Activated naive CD4-positive, alpha-beta T cell treated with anti-CD3 and anti-CD28 coated beads for 36 hours (primary cell): ENCODE measurements around the gene EHBP1L1. TPM values are rescaled to one million over a fixed set of nuclear protein-coding genes. Genes with fewer than 3 reads are reported as not detected.
A peak's percentile ranks its signal among the peaks of the same experiment; 100 is the strongest.
"Not testable (repeated sequence)": the region's sequence is repeated elsewhere in the genome, so short reads cannot be mapped to it uniquely, and the experiment has no call there.

Source experiments
- CTCF ChIA-PET: fragments of 350-600 bp; sonication (Branson Sonifier 250); formaldehyde crosslinking; loops from one replicate; lab custom pipeline; 2021; ENCODE audit warnings: antibody characterized with exemption; lab: Charles Lee
- DNase-seq: peaks from one replicate; pipeline ENCODE4 v3.0.0-alpha.2; 2020
- H3K27ac Mint-ChIP-seq: one replicate; pipeline ENCODE4 v1.8.0; 2021; ENCODE audit warnings: mild to moderate bottlenecking, mixed read lengths
- H3K27me3 Mint-ChIP-seq: one replicate; pipeline ENCODE4 v1.8.0; 2021; ENCODE audit warnings: low read depth, mixed read lengths
- H3K36me3 Mint-ChIP-seq: one replicate; pipeline ENCODE4 v1.8.0; 2021; ENCODE audit warnings: low read depth, mixed read lengths
- H3K4me1 Mint-ChIP-seq: one replicate; pipeline ENCODE4 v1.8.0; 2021; ENCODE audit warnings: low read depth, mixed read lengths
- H3K4me3 Mint-ChIP-seq: one replicate; pipeline ENCODE4 v1.8.0; 2021; ENCODE audit warnings: mild to moderate bottlenecking, moderate library complexity, mixed read lengths
- H3K9me3 Mint-ChIP-seq: one replicate; pipeline ENCODE4 v1.8.0; 2021; ENCODE audit warnings: mixed read lengths
- intact Hi-C: fragments of 100-400 bp; cut with micrococcal nuclease; formaldehyde crosslinking; loops from one replicate; pipeline ENCODE4 v1.15.1; 2023
- total RNA-seq, 2 experiments: library from RNA; stranded (reverse); gene quantifications; one replicate each; pipeline ENCODE4 v1.2.3, GENCODE V29; 2021

EHBP1L1 gene
- total RNA-seq, 2 experiments from 2014 or later, result 51.9 to 54.6 TPM

DNA sequence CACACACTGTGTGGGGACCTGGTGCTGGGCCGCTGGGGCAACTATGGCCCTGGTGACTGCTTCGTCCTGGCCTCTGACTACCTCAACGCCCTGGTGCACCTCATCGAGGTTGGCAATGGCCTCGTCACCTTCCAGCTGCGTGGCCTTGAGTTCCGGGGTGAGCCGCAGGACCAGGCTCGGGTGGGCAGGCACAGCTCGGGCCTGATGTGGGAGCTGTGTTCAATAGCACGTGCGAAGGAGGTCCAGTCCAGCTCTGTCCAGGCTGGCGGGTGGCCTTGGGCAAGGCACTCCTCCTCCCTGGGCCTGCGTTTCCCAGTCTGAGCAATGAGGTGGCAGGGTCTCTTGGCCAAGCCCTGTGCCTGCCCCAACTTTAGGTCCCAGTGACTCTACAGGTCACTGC is 53.7 kb downstream of the EHBP1L1 start:
- CTCF ChIA-PET, result no interaction called here
- Mint-ChIP-seq H3K36me3 (peaks cover 10% of the 10 kb centered on the region), H3K4me3 (no peak overlapping the region), H3K27ac (no peak overlapping the region), H3K9me3 (no peaks in the 10 kb centered on the region), H3K27me3 (no peaks in the 10 kb centered on the region), H3K4me1 (peaks cover 12% of the 10 kb centered on the region)
- DNase-seq, result no peak
- intact Hi-C loops, result no loop called here

GRCh38 chr11:65630215-65630614 is 54.4 kb downstream of the EHBP1L1 start:
- no peak overlapping the region for H3K27ac Mint-ChIP-seq
- peaks cover 9% of the 10 kb centered on the region for H3K4me1 Mint-ChIP-seq
- no peak overlapping the region for H3K4me3 Mint-ChIP-seq
- no peaks in the 10 kb centered on the region for H3K27me3 Mint-ChIP-seq
- no peak for DNase-seq
- peaks cover 10% of the 10 kb centered on the region for H3K36me3 Mint-ChIP-seq
- intact Hi-C loops, result no loop called here
- H3K9me3 Mint-ChIP-seq, result no peaks in the 10 kb centered on the region
- CTCF ChIA-PET, result no interaction called here

DNA sequence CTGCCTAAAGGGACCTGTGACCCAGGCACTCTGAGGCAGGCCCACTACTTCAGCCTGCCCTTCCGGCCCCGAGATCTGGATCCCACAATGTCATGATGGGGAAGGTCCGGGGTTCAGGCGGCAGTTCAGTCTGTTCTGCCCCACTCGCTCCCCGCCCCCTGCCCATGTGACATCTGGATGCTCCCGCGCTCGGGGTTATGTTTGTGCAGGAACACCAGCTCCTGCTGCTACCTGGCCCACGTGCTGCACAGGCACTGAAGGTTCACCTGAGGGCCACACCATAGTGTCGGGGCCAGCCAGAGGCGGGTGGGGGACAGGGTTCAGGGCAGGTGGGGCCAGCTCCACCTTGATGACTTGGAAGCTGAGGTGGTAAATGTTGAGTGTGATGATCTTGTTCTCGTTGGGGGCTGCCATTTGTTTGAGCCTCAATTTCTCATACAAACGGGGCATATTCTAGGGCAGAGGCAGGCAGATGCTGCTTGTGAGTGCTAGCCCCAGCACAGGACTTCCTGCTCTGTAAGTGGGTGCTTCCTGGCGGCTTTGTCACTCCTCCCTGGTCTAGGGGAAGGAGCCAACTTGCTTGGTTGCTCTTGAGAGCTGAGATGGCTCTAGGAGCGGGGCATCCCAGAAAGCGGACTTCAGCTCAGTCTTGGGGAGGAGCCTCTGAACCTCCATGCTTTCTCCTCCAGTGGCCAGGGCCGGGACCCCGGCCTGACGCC is 57.7 kb downstream of the EHBP1L1 start:
- intact Hi-C loops, result no loop called here
- Mint-ChIP-seq H3K36me3 (peaks cover 11% of the 10 kb centered on the region), H3K4me3 (no peak overlapping the region), H3K9me3 (no peaks in the 10 kb centered on the region), H3K27ac (peak overlapping the region; percentile 75), H3K27me3 (no peaks in the 10 kb centered on the region), H3K4me1 (peaks cover 14% of the 10 kb centered on the region)
- CTCF ChIA-PET, result no interaction called here
- DNase-seq, result no peak

DNA sequence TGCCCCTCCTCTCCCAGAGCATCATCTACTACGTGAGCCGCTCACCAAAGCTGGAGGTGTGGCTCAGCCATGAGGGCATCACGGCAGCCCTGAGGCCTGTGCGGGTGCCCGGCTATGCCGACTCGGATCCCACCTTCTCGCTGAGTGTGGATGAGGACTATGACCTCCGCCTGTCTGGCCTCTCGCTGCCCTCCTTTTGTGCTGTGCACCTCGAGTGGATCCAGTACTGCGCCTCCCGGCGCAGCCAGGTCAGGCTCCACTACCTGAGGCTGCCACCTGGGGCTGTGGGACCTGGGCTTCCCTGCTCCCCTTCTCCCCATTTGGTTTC is 58.2 kb downstream of the EHBP1L1 start:
- H3K4me3 Mint-ChIP-seq, result no peak overlapping the region
- no peaks in the 10 kb centered on the region for H3K27me3 Mint-ChIP-seq
- CTCF ChIA-PET, result no interaction called here
- H3K9me3 Mint-ChIP-seq, result no peaks in the 10 kb centered on the region
- peaks cover 19% of the 10 kb centered on the region for H3K4me1 Mint-ChIP-seq
- H3K27ac Mint-ChIP-seq, result peak overlapping the region; percentile 53
- intact Hi-C loops, result no loop called here
- H3K36me3 Mint-ChIP-seq, result peaks cover 16% of the 10 kb centered on the region
- DNase-seq, result no peak

GRCh38 chr11:65634440-65634839 is 58.6 kb downstream of the EHBP1L1 start:
- CTCF ChIA-PET, result no interaction called here

DNA sequence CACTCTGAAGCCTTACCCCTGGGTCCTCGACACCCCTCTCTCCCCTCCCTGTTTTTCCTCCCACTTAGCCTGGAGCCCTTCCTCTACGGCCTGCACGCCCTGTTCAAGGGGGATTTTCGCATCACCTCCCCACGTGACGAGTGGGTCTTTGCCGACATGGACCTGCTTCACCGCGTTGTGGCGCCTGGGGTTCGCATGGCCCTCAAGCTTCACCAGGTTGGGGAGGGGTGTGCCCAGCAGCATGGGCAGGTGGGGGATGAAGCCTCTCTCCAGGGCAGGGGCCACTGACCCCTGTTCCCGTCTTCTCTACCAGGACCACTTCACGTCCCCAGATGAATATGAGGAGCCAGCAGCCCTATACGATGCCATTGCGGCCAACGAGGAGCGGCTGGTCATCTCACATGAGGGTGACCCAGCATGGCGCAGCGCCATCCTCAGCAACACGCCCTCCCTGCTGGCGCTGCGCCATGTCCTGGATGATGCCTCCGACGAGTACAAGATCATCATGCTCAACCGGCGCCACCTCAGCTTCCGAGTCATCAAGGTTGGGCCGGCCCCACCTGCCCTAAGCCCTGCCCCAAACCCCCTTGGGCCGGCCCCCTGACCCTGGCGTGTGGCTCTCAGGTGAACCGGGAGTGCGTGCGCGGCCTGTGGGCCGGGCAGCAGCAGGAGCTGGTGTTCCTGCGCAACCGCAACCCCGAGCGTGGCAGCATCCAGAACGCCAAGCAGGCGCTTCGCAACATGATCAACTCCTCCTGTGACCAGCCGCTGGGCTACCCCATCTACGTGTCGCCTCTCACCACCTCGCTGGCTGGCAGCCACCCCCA is 59.3 kb downstream of the EHBP1L1 start:
- Mint-ChIP-seq H3K27me3 (no peaks in the 10 kb centered on the region), H3K4me3 (no peak overlapping the region), H3K27ac (no peak overlapping the region), H3K9me3 (no peaks in the 10 kb centered on the region), H3K4me1 (peaks cover 28% of the 10 kb centered on the region), H3K36me3 (peaks cover 20% of the 10 kb centered on the region)
- CTCF ChIA-PET, result no interaction called here
- no peak for DNase-seq
- intact Hi-C loops, result no loop called here

More at GRCh38 chr11:65634440-65634839, 58.6 kb downstream of the EHBP1L1 start:
- Mint-ChIP-seq H3K4me3 (no peak overlapping the region), H3K27ac (peak overlapping the region; percentile 53), H3K4me1 (peaks cover 21% of the 10 kb centered on the region), H3K27me3 (no peaks in the 10 kb centered on the region), H3K36me3 (peaks cover 16% of the 10 kb centered on the region), H3K9me3 (no peaks in the 10 kb centered on the region)
- intact Hi-C loops, result no loop called here
- DNase-seq, result no peak

DNA sequence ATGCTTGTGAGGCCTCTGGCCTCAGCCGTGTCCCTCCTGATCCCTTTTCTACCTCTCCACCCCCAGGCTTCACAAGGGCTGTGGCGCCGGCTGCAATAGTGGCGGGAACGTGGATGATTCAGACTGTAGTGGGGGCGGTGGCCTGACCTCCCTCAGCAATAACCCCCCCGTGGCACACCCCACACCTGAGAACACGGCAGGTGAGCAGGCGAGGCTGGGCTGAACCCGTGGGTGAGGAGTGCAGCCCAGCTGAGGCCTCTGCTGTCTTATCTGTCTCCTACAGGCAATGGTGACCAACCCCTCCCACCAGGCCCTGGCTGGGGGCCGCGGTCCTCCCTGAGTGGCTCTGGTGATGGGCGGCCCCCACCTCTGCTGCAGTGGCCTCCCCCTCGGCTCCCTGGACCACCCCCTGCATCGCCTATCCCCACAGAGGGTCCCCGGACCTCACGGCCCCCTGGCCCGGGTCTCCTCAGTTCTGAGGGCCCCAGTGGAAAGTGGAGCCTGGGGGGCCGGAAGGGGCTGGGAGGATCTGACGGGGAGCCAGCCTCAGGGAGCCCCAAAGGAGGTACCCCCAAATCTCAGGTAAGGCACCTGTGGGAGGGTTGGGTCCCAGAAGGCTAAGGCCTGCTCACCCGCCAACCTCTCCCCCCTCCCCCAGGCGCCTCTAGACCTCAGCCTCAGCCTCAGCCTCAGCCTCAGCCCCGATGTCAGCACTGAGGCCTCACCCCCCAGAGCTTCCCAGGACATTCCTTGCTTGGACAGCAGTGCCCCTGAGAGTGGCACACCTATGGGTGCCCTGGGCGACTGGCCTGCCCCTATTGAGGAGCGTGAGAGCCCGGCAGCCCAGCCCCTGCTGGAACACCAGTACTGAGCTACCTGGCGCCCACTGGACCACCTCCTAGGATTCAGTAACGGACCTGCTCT is 60.5 kb downstream of the EHBP1L1 start:
- CTCF ChIA-PET, result no interaction called here
- intact Hi-C loops, result no loop called here
- Mint-ChIP-seq H3K9me3 (no peaks in the 10 kb centered on the region), H3K36me3 (peaks cover 21% of the 10 kb centered on the region), H3K4me3 (peak overlapping the region; percentile 52), H3K27me3 (no peaks in the 10 kb centered on the region), H3K4me1 (peaks cover 36% of the 10 kb centered on the region), H3K27ac (peak overlapping the region; percentile 91)
- DNase-seq, result no peak

DNA sequence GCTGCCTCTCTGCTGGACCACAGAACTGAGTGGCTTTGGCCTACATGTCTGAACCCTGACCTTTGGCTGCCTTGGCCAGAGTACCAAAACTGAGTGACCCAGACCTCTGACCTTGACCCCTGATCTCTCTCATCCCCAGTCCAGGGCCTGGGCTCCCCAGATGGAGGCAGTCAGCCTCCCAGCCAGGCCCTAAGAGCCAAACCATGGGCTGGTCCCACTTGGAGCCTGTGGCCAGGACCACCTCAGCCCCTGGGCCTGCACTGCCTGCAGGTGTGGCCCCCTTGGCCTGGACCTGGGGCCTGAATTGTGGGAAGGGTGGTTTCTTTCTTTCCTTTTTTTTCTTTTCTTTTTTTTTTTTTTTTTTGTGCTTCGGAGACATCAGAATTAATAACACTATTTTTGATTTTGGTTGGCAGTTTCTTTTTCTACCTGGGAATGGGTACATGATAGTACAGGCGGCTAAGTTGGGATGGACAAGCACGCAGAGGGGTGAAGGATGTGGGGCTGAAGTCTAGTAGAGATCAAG is 61.2 kb downstream of the EHBP1L1 start:
- H3K36me3 Mint-ChIP-seq, result peaks cover 26% of the 10 kb centered on the region
- intact Hi-C loops, result no loop called here

GRCh38 chr11:65637794-65638419 is 62.1 kb downstream of the EHBP1L1 start, which contains the start of gene SIPA1:
Gene SIPA1, plus strand, starts transcription at chr11:65638101. Its CDS starts 2,821 bp downstream, at chr11:65640922.
- CTCF ChIA-PET, result interaction anchor here (0.7 to 1.7 kb wide), 6 partner anchors 9 to 29 kb away, joined by 3 to 6 read pairs (median 4); no protein-coding TSS in a partner anchor
- intact Hi-C loops, result loop anchor here (1.0 to 2.0 kb wide), 4 partner anchors 15 to 64 kb away; partner anchors contain the start of gene PCNX3
- H3K27me3 Mint-ChIP-seq, result no peaks in the 10 kb centered on the region
- H3K4me3 Mint-ChIP-seq, result peak within 1 kb of the TSS; percentile 88
- peaks cover 44% of the 10 kb centered on the region for H3K4me1 Mint-ChIP-seq
- H3K36me3 Mint-ChIP-seq, result peaks cover 26% of the 10 kb centered on the region
- H3K27ac Mint-ChIP-seq, result peak within 1 kb of the TSS; percentile 91
- peak; percentile 71 for DNase-seq
- no peaks in the 10 kb centered on the region for H3K9me3 Mint-ChIP-seq

More for the DNA sequence above, 61.2 kb downstream of the EHBP1L1 start:
- Mint-ChIP-seq H3K9me3 (no peaks in the 10 kb centered on the region), H3K4me1 (peaks cover 43% of the 10 kb centered on the region), H3K27ac (peak overlapping the region; percentile 91), H3K27me3 (no peaks in the 10 kb centered on the region), H3K4me3 (peak overlapping the region; percentile 88)
- no peak for DNase-seq
- CTCF ChIA-PET, result interaction anchor here (1.4 kb wide), 1 partner anchor 11 kb away, joined by 6 read pairs; no protein-coding TSS in a partner anchor

DNA sequence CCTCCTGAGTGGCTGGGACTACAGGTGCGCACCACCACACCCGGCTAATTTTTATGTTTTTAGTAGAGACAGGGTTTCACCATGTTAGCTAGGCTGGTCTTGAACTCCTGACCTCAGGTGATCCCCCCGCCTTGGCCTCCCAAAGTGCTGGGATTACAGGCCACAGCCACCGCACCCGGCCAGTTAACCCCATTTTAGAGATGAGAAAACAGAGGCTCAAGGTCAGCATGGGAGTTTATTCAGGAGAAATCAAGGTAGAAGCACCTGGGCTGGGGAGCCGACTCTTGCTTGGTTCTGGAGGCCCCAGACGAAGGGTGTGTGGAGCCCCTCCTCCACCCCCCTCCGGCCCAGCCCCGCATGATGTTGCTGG is 63.4 kb downstream of the EHBP1L1 start:
- not testable (repeated sequence) for DNase-seq, H3K9me3 Mint-ChIP-seq, H3K27me3 Mint-ChIP-seq
- Mint-ChIP-seq H3K36me3 (peaks cover 31% of the 10 kb centered on the region), H3K4me3 (peak overlapping the region; percentile 88), H3K4me1 (peaks cover 53% of the 10 kb centered on the region), H3K27ac (peak overlapping the region; percentile 91)
- intact Hi-C loops, result loop anchor here (2.0 kb wide), 1 partner anchor 14 kb away; no protein-coding TSS in a partner anchor
- CTCF ChIA-PET, result interaction anchor here (1.0 to 1.7 kb wide), 5 partner anchors 13 to 45 kb away, joined by 3 to 6 read pairs (median 4); no protein-coding TSS in a partner anchor
